MM.1S (cell line): ENCODE results near the gene STK32C.

ENCODE experiments used
- DNase-seq: peaks from one replicate; pipeline ENCODE4 v3.0.0-alpha.2; 2015
- H2AFZ ChIP-seq: fragments of 300-600 bp; sonication (generic); 2 replicates; pipeline ENCODE4 v1.6.0; 2016; ENCODE audit warnings: antibody characterized with exemption, low read length
- H3F3A ChIP-seq: fragments of 300-600 bp; sonication (generic); 2 replicates; pipeline ENCODE4 v1.6.1; 2016; ENCODE audit warnings: mild to moderate bottlenecking, antibody characterized with exemption, low read length, moderate library complexity, mixed read lengths; ENCODE audit not compliant: insufficient read depth
- H3K27ac ChIP-seq: fragments of 300-600 bp; sonication (generic); 2 replicates; pipeline ENCODE4 v1.5.1; 2016; ENCODE audit warnings: mild to moderate bottlenecking, low read length
- H3K27me3 ChIP-seq: fragments of 300-600 bp; sonication (generic); replicated peaks from 2 replicates; pipeline ENCODE4 v1.6.0; 2016; ENCODE audit warnings: low read length; ENCODE audit not compliant: insufficient read depth
- H3K36me3 ChIP-seq: fragments of 300-600 bp; sonication (generic); replicated peaks from 2 replicates; pipeline ENCODE4 v1.6.1; 2016; ENCODE audit warnings: mild to moderate bottlenecking, low read length, mixed read lengths; ENCODE audit not compliant: insufficient read depth
- H3K4me1 ChIP-seq: fragments of 300-600 bp; sonication (generic); 2 replicates; pipeline ENCODE4 v1.6.1; 2016; ENCODE audit warnings: low read length, mixed read lengths
- H3K4me2 ChIP-seq: fragments of 300-600 bp; sonication (generic); 2 replicates; pipeline ENCODE4 v1.6.0; 2016; ENCODE audit warnings: low read depth, low read length
- H3K4me3 ChIP-seq: fragments of 300-600 bp; sonication (generic); 2 replicates; pipeline ENCODE4 v1.5.1; 2016; ENCODE audit warnings: low read length, mixed read lengths
- H3K79me2 ChIP-seq: fragments of 300-600 bp; sonication (generic); 2 replicates; pipeline ENCODE4 v1.6.1; 2016; ENCODE audit warnings: mixed run types, low read length, mixed read lengths
- H3K9ac ChIP-seq: fragments of 300-600 bp; sonication (generic); 2 replicates; pipeline ENCODE4 v1.6.1; 2016; ENCODE audit warnings: low read length, mixed read lengths
- H3K9me2 ChIP-seq: fragments of 300-600 bp; sonication (generic); replicated peaks from 2 replicates; pipeline ENCODE4 v1.6.1; 2016; ENCODE audit warnings: mild to moderate bottlenecking, low read length, mixed read lengths; ENCODE audit not compliant: insufficient read depth
- H3K9me3 ChIP-seq: fragments of 300-600 bp; sonication (generic); replicated peaks from 2 replicates; pipeline ENCODE4 v1.6.1; 2016; ENCODE audit warnings: mild to moderate bottlenecking, low read length, mixed read lengths; ENCODE audit not compliant: insufficient read depth
- H4K20me1 ChIP-seq: fragments of 300-600 bp; sonication (generic); 2 replicates; pipeline ENCODE4 v1.6.1; 2016; ENCODE audit warnings: mild to moderate bottlenecking, low read length, moderate library complexity, mixed read lengths; ENCODE audit not compliant: insufficient read depth
- EZH2 ChIP-seq: fragments of 300-600 bp; sonication (generic); optimal IDR thresholded peaks from 2 replicates; pipeline ENCODE3; 2017; ENCODE audit warnings: low read depth, mild to moderate bottlenecking, antibody characterized with exemption, low read length, mixed read lengths
- EZH2phosphoT487 ChIP-seq: fragments of 300-600 bp; sonication (generic); IDR thresholded peaks from 2 replicates; pipeline ENCODE4 v1.6.1; 2018; ENCODE audit warnings: antibody characterized with exemption, low read length
- TF ChIP-seq, protein P1 (sequence below): fragments of 300-600 bp; sonication (generic); IDR thresholded peaks from 2 replicates; pipeline ENCODE4 v1.5.1; 2016; ENCODE audit warnings: antibody characterized with exemption, low read length, mixed read lengths

Gene STK32C

DNA sequence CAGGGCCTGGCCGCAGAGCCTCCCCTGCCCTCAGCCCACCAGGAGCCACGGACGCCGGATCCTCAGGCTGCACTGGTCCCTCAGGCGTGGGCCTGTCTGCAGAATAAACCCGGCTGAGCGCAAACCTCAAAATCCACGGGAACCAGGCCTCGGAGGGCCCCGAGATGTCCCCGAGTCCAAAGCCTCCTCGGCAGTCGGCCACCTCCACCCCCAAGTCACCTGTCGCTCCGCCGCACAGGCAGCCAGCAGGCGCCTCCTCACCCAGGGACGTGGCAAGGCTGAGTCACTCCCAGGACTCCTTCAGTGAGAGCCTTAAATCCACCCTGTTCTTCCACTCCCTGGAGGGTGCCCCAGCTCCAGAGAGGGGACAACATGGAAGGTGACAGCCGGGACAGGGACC lies 33.2 kb downstream of the STK32C start:
- H3K4me2 ChIP-seq = no peak overlapping the region
- H3K79me2 ChIP-seq = peaks cover 4% of the 10 kb centered on the region; the same call in 1 of the 2 replicates
- H3F3A ChIP-seq = no peaks in the 10 kb centered on the region
- no peaks in the 10 kb centered on the region for H3K36me3 ChIP-seq
- no peaks in the 10 kb centered on the region for H3K9me3 ChIP-seq
- no peaks in the 10 kb centered on the region for H3K4me1 ChIP-seq
- TF ChIP-seq EZH2phosphoT487 (no peak), EZH2 (no peak)
- TF ChIP-seq, protein P1, sequence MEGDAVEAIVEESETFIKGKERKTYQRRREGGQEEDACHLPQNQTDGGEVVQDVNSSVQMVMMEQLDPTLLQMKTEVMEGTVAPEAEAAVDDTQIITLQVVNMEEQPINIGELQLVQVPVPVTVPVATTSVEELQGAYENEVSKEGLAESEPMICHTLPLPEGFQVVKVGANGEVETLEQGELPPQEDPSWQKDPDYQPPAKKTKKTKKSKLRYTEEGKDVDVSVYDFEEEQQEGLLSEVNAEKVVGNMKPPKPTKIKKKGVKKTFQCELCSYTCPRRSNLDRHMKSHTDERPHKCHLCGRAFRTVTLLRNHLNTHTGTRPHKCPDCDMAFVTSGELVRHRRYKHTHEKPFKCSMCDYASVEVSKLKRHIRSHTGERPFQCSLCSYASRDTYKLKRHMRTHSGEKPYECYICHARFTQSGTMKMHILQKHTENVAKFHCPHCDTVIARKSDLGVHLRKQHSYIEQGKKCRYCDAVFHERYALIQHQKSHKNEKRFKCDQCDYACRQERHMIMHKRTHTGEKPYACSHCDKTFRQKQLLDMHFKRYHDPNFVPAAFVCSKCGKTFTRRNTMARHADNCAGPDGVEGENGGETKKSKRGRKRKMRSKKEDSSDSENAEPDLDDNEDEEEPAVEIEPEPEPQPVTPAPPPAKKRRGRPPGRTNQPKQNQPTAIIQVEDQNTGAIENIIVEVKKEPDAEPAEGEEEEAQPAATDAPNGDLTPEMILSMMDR = no peak
- no peak overlapping the region for H3K27ac ChIP-seq
- H3K27me3 ChIP-seq = no peaks in the 10 kb centered on the region
- no peak overlapping the region for H3K9ac ChIP-seq
- H3K4me3 ChIP-seq = no peak overlapping the region
- H3K9me2 ChIP-seq = no peaks in the 10 kb centered on the region
- H4K20me1 ChIP-seq = no peaks in the 10 kb centered on the region
- H2AFZ ChIP-seq = no peak overlapping the region
- DNase-seq = no peak

DNA sequence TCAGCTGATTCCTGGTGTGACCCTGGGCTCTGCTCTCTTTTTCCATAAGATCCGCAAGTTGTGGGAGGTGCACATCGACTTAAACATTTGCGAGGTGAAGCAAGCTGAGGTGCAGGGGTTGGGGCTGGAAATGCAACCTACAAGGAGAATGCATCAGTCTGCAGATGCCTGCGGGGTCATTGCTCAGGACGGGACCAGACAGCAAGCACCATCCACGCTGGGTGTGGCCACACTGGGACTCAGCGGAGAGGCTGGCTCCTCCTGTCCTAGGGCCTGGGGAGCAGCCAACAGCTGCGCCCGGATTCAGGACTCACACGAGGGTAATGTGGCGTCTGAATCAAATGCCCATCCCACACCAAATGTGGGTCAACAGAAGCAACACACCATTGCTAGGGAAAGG lies 33.8 kb downstream of the STK32C start:
- no peaks in the 10 kb centered on the region for H4K20me1 ChIP-seq
- H2AFZ ChIP-seq = no peak overlapping the region
- H3K4me2 ChIP-seq = no peak overlapping the region
- no peaks in the 10 kb centered on the region for H3K36me3 ChIP-seq
- H3K9me2 ChIP-seq = no peaks in the 10 kb centered on the region
- H3K9me3 ChIP-seq = no peaks in the 10 kb centered on the region
- no peak for DNase-seq
- H3K4me1 ChIP-seq = no peaks in the 10 kb centered on the region
- peaks cover 4% of the 10 kb centered on the region; the same call in 1 of the 2 replicates for H3K79me2 ChIP-seq
- TF ChIP-seq EZH2phosphoT487 (no peak), EZH2 (no peak)
- TF ChIP-seq, protein P1 = no peak
- no peak overlapping the region for H3K4me3 ChIP-seq
- H3F3A ChIP-seq = no peaks in the 10 kb centered on the region
- H3K9ac ChIP-seq = no peak overlapping the region
- no peaks in the 10 kb centered on the region for H3K27me3 ChIP-seq
- H3K27ac ChIP-seq = no peak overlapping the region

DNA sequence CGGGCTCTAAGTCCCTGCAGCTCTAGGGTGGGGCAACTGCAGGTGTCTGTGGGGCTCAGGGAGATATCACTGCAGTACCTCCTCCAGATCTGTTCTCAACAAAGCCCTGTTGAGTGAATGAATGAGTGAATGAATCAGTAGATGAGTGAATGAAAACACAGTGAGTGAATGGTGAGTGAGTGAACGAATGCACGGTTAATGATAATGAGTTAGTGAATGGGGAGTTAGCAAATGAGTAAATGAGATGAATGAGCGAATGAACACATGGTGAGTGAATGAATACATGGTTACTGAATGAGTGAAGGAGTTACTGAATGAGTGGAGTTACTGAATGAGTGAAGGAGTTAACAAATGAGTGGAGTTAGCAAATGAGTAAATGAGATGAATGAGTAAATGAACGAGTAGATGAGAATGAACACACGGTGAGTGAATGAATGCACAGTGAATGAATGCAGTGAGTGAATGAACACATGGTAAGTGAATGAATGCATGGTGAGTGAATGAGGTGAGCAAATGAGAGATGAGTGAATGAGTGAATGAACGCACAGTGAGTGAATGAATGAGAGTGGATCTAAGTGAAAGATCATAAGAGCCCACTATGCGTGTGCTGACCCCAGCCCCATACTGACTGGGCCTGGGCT lies 34.3 kb downstream of the STK32C start:
- Histone ChIP-seq H3K4me3 (no peak overlapping the region), H3K4me1 (no peaks in the 10 kb centered on the region), H3K4me2 (no peak overlapping the region), H3K27me3 (no peaks in the 10 kb centered on the region), H2AFZ (no peak overlapping the region), H3F3A (no peaks in the 10 kb centered on the region), H3K9me2 (no peaks in the 10 kb centered on the region), H3K79me2 (0 out of 2 replicates have a peak, but pooled peaks cover 4% of the 10 kb centered on the region), H3K36me3 (no peaks in the 10 kb centered on the region), H3K27ac (no peak overlapping the region), H3K9me3 (no peaks in the 10 kb centered on the region), H4K20me1 (no peaks in the 10 kb centered on the region), H3K9ac (no peak overlapping the region)
- no peak for DNase-seq
- TF ChIP-seq, protein P1 = no peak
- TF ChIP-seq EZH2 = no peak
- no peak for TF ChIP-seq EZH2phosphoT487
